ENCODE data around the gene LRRC4C. TPM values are rescaled to one million over a fixed set of nuclear protein-coding genes. Genes with fewer than 3 reads are reported as not detected.

The LRRC4C gene
- total RNA-seq, 1 experiment from 2014 or later: 0.13 TPM

DNA sequence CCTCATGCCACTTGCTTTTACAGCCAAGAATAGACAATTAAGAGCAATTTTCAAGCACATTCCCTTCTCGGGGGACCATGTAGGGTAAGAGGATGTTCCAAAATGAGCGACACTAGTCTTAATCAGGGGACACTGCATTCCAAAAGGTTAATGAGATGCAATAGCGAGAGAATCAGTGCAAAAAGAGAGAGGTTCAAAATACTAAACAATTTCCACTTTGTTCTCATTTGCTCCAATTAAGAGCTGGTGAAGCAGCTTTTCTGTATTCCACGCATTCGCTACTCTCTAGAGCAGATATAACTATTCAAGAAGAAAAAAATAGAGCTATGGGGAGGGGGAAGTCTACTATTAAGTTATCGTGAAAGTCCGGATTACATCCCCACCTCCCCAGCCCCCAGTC lies 811 bp downstream of the LRRC4C start:
- H4K20me1 ChIP-seq (ENCODE audit: control insufficient read depth, insufficient read depth, insufficient read length): no peaks in the 10 kb centered on the region
- no peak overlapping the region for H4K91ac ChIP-seq (ENCODE audit: insufficient read length, low read depth, low read length)
- H3K36me3 Mint-ChIP-seq (ENCODE audit: insufficient read depth in 1 of 3, low read depth in 3 of 3): peaks cover 0 to 1% (median 0%) of the 10 kb centered on the region in 3 experiments; a peak in 3 of 7 replicates
- no peaks in the 10 kb centered on the region for H3K9me3 ChIP-seq (ENCODE audit: control insufficient read depth, low read depth, low read length)
- H3K27ac Mint-ChIP-seq: peak overlapping the region in 1 of 3 experiments; percentile 54; a peak in 2 of 7 replicates
- no peak overlapping the region for H4K8ac ChIP-seq (replicated peaks; ENCODE audit: insufficient read length, low read depth, low read length)
- no peak overlapping the region for H4K5ac ChIP-seq (ENCODE audit: insufficient read length, low read depth, low read length)
- no CpG with 5 or more reads among the region's 7 CpGs for WGBS (ENCODE audit: extremely low coverage, insufficient read length, low lambda C conversion rate)
- H3K14ac ChIP-seq (ENCODE audit: insufficient read depth, low read length): no peak overlapping the region
- H2AFZ ChIP-seq (ENCODE audit: low read length): no peak overlapping the region
- no peak overlapping the region for H2BK20ac ChIP-seq (ENCODE audit: low read depth, low read length, poor library complexity, severe bottlenecking)
- H3K4ac ChIP-seq (ENCODE audit: low read depth, low read length): no peak overlapping the region
- no peaks in the 10 kb centered on the region for H3K79me1 ChIP-seq (ENCODE audit: insufficient read depth, low read depth, low read length, poor library complexity, severe bottlenecking)
- H3K27ac ChIP-seq (ENCODE audit: insufficient read length, low read depth, low read length): no peak overlapping the region
- no peak overlapping the region for H2BK12ac ChIP-seq (ENCODE audit: insufficient read length, low read depth, low read length)
- H3K23ac ChIP-seq (ENCODE audit: insufficient read length, low read depth, low read length): no peak overlapping the region
- H2BK5ac ChIP-seq (ENCODE audit: insufficient read length, low read length): no peak overlapping the region
- peak overlapping the region in 1 of 2 experiments; percentile 64; a peak in 3 of 5 replicates for H3K4me3 Mint-ChIP-seq
- H3K27me3 ChIP-seq (ENCODE audit: insufficient read depth, low read length): no peaks in the 10 kb centered on the region
- no peak overlapping the region for H3K56ac ChIP-seq (ENCODE audit: insufficient read length, low read depth, low read length)
- no peak overlapping the region for H3T11ph ChIP-seq (ENCODE audit: low read length)
- no peak overlapping the region for H3K18ac ChIP-seq (ENCODE audit: insufficient read length, low read depth, low read length)
- no peaks in the 10 kb centered on the region for H3K27me3 Mint-ChIP-seq (ENCODE audit: low read depth)
- H3K9ac ChIP-seq (ENCODE audit: extremely low read depth, insufficient read length, low read length): no peak overlapping the region
- H3K4me1 Mint-ChIP-seq: peaks cover 46 to 48% of the 10 kb centered on the region in 2 experiments
- no peaks in the 10 kb centered on the region for H3K23me2 ChIP-seq (ENCODE audit: insufficient read length, low read depth, low read length, poor library complexity, severe bottlenecking)
- TF ChIP-seq, protein P1, sequence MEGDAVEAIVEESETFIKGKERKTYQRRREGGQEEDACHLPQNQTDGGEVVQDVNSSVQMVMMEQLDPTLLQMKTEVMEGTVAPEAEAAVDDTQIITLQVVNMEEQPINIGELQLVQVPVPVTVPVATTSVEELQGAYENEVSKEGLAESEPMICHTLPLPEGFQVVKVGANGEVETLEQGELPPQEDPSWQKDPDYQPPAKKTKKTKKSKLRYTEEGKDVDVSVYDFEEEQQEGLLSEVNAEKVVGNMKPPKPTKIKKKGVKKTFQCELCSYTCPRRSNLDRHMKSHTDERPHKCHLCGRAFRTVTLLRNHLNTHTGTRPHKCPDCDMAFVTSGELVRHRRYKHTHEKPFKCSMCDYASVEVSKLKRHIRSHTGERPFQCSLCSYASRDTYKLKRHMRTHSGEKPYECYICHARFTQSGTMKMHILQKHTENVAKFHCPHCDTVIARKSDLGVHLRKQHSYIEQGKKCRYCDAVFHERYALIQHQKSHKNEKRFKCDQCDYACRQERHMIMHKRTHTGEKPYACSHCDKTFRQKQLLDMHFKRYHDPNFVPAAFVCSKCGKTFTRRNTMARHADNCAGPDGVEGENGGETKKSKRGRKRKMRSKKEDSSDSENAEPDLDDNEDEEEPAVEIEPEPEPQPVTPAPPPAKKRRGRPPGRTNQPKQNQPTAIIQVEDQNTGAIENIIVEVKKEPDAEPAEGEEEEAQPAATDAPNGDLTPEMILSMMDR (conservative IDR thresholded peaks at IDR 0.05): no peak
- H2BK120ac ChIP-seq (ENCODE audit: low read depth, low read length, poor library complexity, severe bottlenecking): no peak overlapping the region
- peaks cover 0 to 4% of the 10 kb centered on the region in 2 experiments; a peak in 1 of 5 replicates for H3K9me3 Mint-ChIP-seq
- H2BK15ac ChIP-seq (ENCODE audit: low read depth, low read length): no peak overlapping the region
- no peaks in the 10 kb centered on the region for H3K79me2 ChIP-seq (ENCODE audit: insufficient read depth, low read length)
- H3K4me2 ChIP-seq (ENCODE audit: insufficient read depth, insufficient read length, low read length): no peak overlapping the region
- H2AK5ac ChIP-seq (ENCODE audit: insufficient read length, low read length): no peak overlapping the region
- DNase-seq: no peak
- peaks cover 7% of the 10 kb centered on the region; the same call in 1 of the 2 replicates for H3K4me1 ChIP-seq (ENCODE audit: insufficient read depth, low read length)

Data from H9 (cell line).